ENCODE results near the gene PLEKHM3. TPM values are rescaled to one million over a fixed set of nuclear protein-coding genes. Genes with fewer than 3 reads are reported as not detected.

The PLEKHM3 gene
- total RNA-seq, 1 donor from 2014 or later = 12.5 TPM

- ATAC-seq (ENCODE audit: poor library complexity) (no peak), DNase-seq (no peak)
- intact Hi-C loops (cut with DNase I) = no loop called here
These were observed 148.3 kb downstream of the PLEKHM3 start for GRCh38 chr2:207876842-207877535.

GRCh38 chr2:207875473-207876212 lies 149.7 kb downstream of the PLEKHM3 start:
- no peak for DNase-seq
- intact Hi-C loops (cut with DNase I) = no loop called here
- ATAC-seq (ENCODE audit: poor library complexity) = no peak

- DNase-seq (no peak), ATAC-seq (ENCODE audit: poor library complexity) (no peak)
- intact Hi-C loops (cut with DNase I) = no loop called here
These were observed 151.5 kb downstream of the PLEKHM3 start for GRCh38 chr2:207873794-207874193.

- no peak for ATAC-seq (ENCODE audit: poor library complexity)
- DNase-seq = no peak
- intact Hi-C loops (cut with DNase I) = no loop called here
These were observed 153.4 kb downstream of the PLEKHM3 start for GRCh38 chr2:207871911-207872310.

- intact Hi-C loops (cut with DNase I) = no loop called here
- no peak for DNase-seq
- ATAC-seq (ENCODE audit: poor library complexity) = no peak
These were observed 153.8 kb downstream of the PLEKHM3 start for GRCh38 chr2:207871506-207871905.

GRCh38 chr2:207870814-207871213 lies 154.5 kb downstream of the PLEKHM3 start:
- ATAC-seq (ENCODE audit: poor library complexity) = no peak
- DNase-seq = no peak
- intact Hi-C loops (cut with DNase I) = no loop called here

- intact Hi-C loops (cut with DNase I) = no loop called here
- DNase-seq (no peak), ATAC-seq (ENCODE audit: poor library complexity) (no peak)
These were observed 155.2 kb downstream of the PLEKHM3 start for GRCh38 chr2:207869784-207870778.

- DNase-seq = no peak
- intact Hi-C loops (cut with DNase I) = no loop called here
- ATAC-seq (ENCODE audit: poor library complexity) = no peak
These were observed 156.3 kb downstream of the PLEKHM3 start for GRCh38 chr2:207868855-207869596.

GRCh38 chr2:207867905-207868304 lies 157.4 kb downstream of the PLEKHM3 start:
- ATAC-seq (ENCODE audit: poor library complexity) (no peak), DNase-seq (no peak)
- intact Hi-C loops (cut with DNase I) = no loop called here

- DNase-seq (no peak), ATAC-seq (ENCODE audit: poor library complexity) (no peak)
- intact Hi-C loops (cut with DNase I) = no loop called here
These were observed 158.3 kb downstream of the PLEKHM3 start for GRCh38 chr2:207867056-207867455.

- no peak for ATAC-seq (ENCODE audit: poor library complexity)
- no peak for DNase-seq
- intact Hi-C loops (cut with DNase I) = no loop called here
These were observed 160.1 kb downstream of the PLEKHM3 start for GRCh38 chr2:207865210-207865609.

GRCh38 chr2:207863345-207863744 lies 162.0 kb downstream of the PLEKHM3 start:
- ATAC-seq (ENCODE audit: poor library complexity) = no peak
- DNase-seq = no peak
- intact Hi-C loops (cut with DNase I) = no loop called here

- DNase-seq = no peak
- intact Hi-C loops (cut with DNase I) = no loop called here
- no peak for ATAC-seq (ENCODE audit: poor library complexity)
These were observed 163.5 kb downstream of the PLEKHM3 start for GRCh38 chr2:207861789-207862188.

- intact Hi-C loops (cut with DNase I) = no loop called here
- ATAC-seq (ENCODE audit: poor library complexity) (no peak), DNase-seq (no peak)
These were observed 164.6 kb downstream of the PLEKHM3 start for GRCh38 chr2:207860685-207861084.

- ATAC-seq (ENCODE audit: poor library complexity) = no peak
- no peak for DNase-seq
- intact Hi-C loops (cut with DNase I) = no loop called here
These were observed 169.7 kb downstream of the PLEKHM3 start for GRCh38 chr2:207855591-207855990.

- intact Hi-C loops (cut with DNase I) = no loop called here
- no peak for DNase-seq
- no peak for ATAC-seq (ENCODE audit: poor library complexity)
These were observed 170.6 kb downstream of the PLEKHM3 start for GRCh38 chr2:207854484-207855440.

GRCh38 chr2:207852791-207853190 lies 172.5 kb downstream of the PLEKHM3 start:
- DNase-seq = no peak
- intact Hi-C loops (cut with DNase I) = no loop called here
- ATAC-seq (ENCODE audit: poor library complexity) = no peak

- no peak for ATAC-seq (ENCODE audit: poor library complexity)
- intact Hi-C loops (cut with DNase I) = no loop called here
- no peak for DNase-seq
These were observed 175.9 kb downstream of the PLEKHM3 start for GRCh38 chr2:207849443-207849842.
